Spleen (tissue), 13 donors: ENCODE data around the gene RNMT. TPM values are rescaled to one million over a fixed set of nuclear protein-coding genes. Genes with fewer than 3 reads are reported as not detected.
"Not testable (repeated sequence)": the region's sequence is repeated elsewhere in the genome, so short reads cannot be mapped to it uniquely, and the experiment has no call there.

Experiments used
- DNase-seq: peaks from one replicate; pipeline ENCODE4 v3.0.0-alpha.2; 2020
- H3K27ac ChIP-seq, 8 donors: fragments of 200-600 bp; sonication (generic) in 7 of 8; 1 replicate in 4 of 8; 2 replicates in 4 of 8; pipeline versions ENCODE4 v1.5.0 to v1.8.0; 2016 to 2021; ENCODE audit warnings: inconsistent platforms in 4 of 8, mild to moderate bottlenecking in 4 of 8, moderate library complexity in 1 of 8
- H3K27me3 ChIP-seq, 7 donors: fragments of 200-600 bp; sonication (generic) in 6 of 7; replicated peaks in 1 of 7; 1 replicate in 4 of 7; 2 replicates in 3 of 7; pipeline versions ENCODE4 v1.5.0 to v1.8.0; 2016 to 2021; ENCODE audit warnings: inconsistent platforms in 3 of 7, mild to moderate bottlenecking in 1 of 7
- H3K36me3 ChIP-seq, 6 donors: fragments of 200-600 bp; sonication (generic) in 5 of 6; 1 replicate in 4 of 6; 2 replicates in 2 of 6; pipeline versions ENCODE4 v1.5.0 to v1.8.0; 2016 to 2021; ENCODE audit warnings: inconsistent platforms in 2 of 6
- H3K4me1 ChIP-seq, 6 donors: fragments of 200-600 bp; sonication (generic) in 5 of 6; 1 replicate in 3 of 6; 2 replicates in 3 of 6; pipeline versions ENCODE4 v1.5.0 to v1.8.0; 2016 to 2021; ENCODE audit warnings: inconsistent platforms in 3 of 6
- H3K4me3 ChIP-seq, 8 donors: fragments of 200-600 bp; sonication (generic) in 7 of 8; 1 replicate in 4 of 8; 2 replicates in 4 of 8; pipeline versions ENCODE4 v1.5.0 to v1.8.0; 2016 to 2021; ENCODE audit warnings: inconsistent platforms in 4 of 8, mild to moderate bottlenecking in 4 of 8, moderate library complexity in 2 of 8
- H3K9me3 ChIP-seq, 8 donors: fragments of 200-600 bp; sonication (generic) in 7 of 8; 1 replicate in 4 of 8; 2 replicates in 4 of 8; pipeline versions ENCODE4 v1.5.0 to v1.8.0; 2016 to 2021; ENCODE audit warnings: inconsistent platforms in 4 of 8
- CTCF ChIP-seq, 11 experiments: fragments of 200-600 bp in 7 of 11; fragments of 450-650 bp in 4 of 11; sonication (generic) in 4 of 11; IDR thresholded peaks in 8 of 11; conservative IDR thresholded peaks in 3 of 11; 1 replicate in 7 of 11; 2 replicates in 4 of 11; pipeline versions ENCODE4 v1.4.0 to v1.8.0; 2016 to 2021; ENCODE audit warnings: antibody characterized with exemption in 11 of 11, inconsistent platforms in 4 of 11, mild to moderate bottlenecking in 1 of 11
- POLR2A ChIP-seq, 3 donors: fragments of 450-650 bp; IDR thresholded peaks; one replicate each; pipeline ENCODE4 v1.5.1; 2017; ENCODE audit warnings: antibody characterized with exemption in 3 of 3, mild to moderate bottlenecking in 1 of 3
- POLR2AphosphoS5 ChIP-seq, 3 donors: sonication (generic); formaldehyde crosslinking; IDR thresholded peaks; one replicate each; pipeline ENCODE4 v1.5.1; 2017; ENCODE audit warnings: antibody characterized with exemption in 3 of 3
- WGBS, 5 donors: extraction: QIAGEN DNeasy Blood & Tissue Kit in 3 of 5; methylation state at CpG; one replicate each; pipeline versions ENCODE4 v1.1.5 to v1.1.7; 2013 to 2018; 5-methylcytosine and 5-hydroxymethylcytosine counted together
- intact Hi-C: fragments of 100-400 bp; cut with DNase I; formaldehyde crosslinking; loops from one replicate; pipeline ENCODE4 v1.15.0; 2023; ENCODE audit warnings: low total_unique reads
- long read RNA-seq, 2 donors: transcript quantifications; one replicate each; lab custom pipeline, GENCODE V29; 2026
- polyA plus RNA-seq, 3 donors: library from polyadenylated mRNA; stranded (reverse); fragments of 200-250 nt; gene quantifications; one replicate each; pipeline ENCODE4 v1.2.1, GENCODE V29; 2013
- total RNA-seq, 7 donors: library from RNA; depleted of rRNA in 3 of 7; stranded (reverse); fragments of >200 nt in 3 of 7; fragmentation: NEBNext Ultra II Directional in 4 of 7; extraction: Animal tissue kit (Norgen Biotek cat#: 25700) in 4 of 7; gene quantifications; one replicate each; pipeline versions ENCODE4 v1.1.0 to v1.2.1, GENCODE V29; 2016 to 2021
- donor health status: healthy with polysubstance abuse.
- donor health status: DM: no; HTN: no; CAD: no; lungs with moderate emphysema.
- donor health status: DM: no; HTN: no; CAD: no.
- donor health status: Bipolar disorder and iron deficiency.
- donor health status: healthy.
- donor health status: DM: no; HTN: no; CAD: no.
- donor health status: DM: yes; HTN: yes; CAD: no.

The RNMT gene
- total RNA-seq: 10 to 100 TPM; 17.5 to 33.3 (median 28.0) TPM
- polyA plus RNA-seq: 10 to 100 TPM; 11.4 to 15.0 (median 13.1) TPM
- long read RNA-seq, donor 1, partial matches to known transcripts: 0 of 1 reads
- long read RNA-seq, donor 1, other reads (novel, unspliced or antisense): 0 of 1 reads
- long read RNA-seq, donor 2, full-length matches to known transcripts: 2 of 2 reads
- long read RNA-seq, donor 2, partial matches to known transcripts: 0 of 2 reads
- long read RNA-seq, donor 2, other reads (novel, unspliced or antisense): 0 of 2 reads

- Histone ChIP-seq H3K27me3 (no peaks in the 10 kb centered on the region), H3K4me3 (peak within 1 kb of the TSS; percentile 75 to 99 (median 95)), H3K4me1 (peaks cover 18 to 68% (median 45%) of the 10 kb centered on the region in 6 donors), H3K9me3 (no peaks in the 10 kb centered on the region), H3K36me3 (peaks cover 0 to 14% (median 2%) of the 10 kb centered on the region in 6 donors), H3K27ac (peak within 1 kb of the TSS; percentile 86 to 94 (median 92))
- DNase-seq: peak; percentile 99
- intact Hi-C loops: loop anchor here (5.0 kb wide), 1 partner anchor 509 kb away; the partner anchor contains the start of gene LDLRAD4
- WGBS, 5 donors: 0% methylated on average over 35 to 76 of the region's 76 CpGs
- TF ChIP-seq POLR2A (IDR thresholded peaks at IDR 0.05) (peak in 2 of 3 donors; percentile 20 to 29), POLR2AphosphoS5 (IDR thresholded peaks at IDR 0.05) (peak; percentile 98 to 99 (median 98)), CTCF (IDR thresholded peaks at IDR 0.05 in 8 of 11, conservative IDR thresholded peaks at IDR 0.05 in 3 of 11) (peak in 3 of 11 experiments; percentile 6 to 31 (median 27))
These were observed at the start of gene RNMT, which contains the start of gene FAM210A for GRCh38 chr18:13726232-13726971. TSS of gene RNMT (plus strand) at chr18:13726673. CDS start at chr18:13731518, 4,845 bp downstream. TSS of gene FAM210A (minus strand) at chr18:13726558. CDS start at chr18:13682077, 44,481 bp downstream.

GRCh38 chr18:13677350-13677749 is 49.1 kb upstream of the RNMT start:
- intact Hi-C loops, H3K27ac ChIP-seq, H3K4me3 ChIP-seq, H3K4me1 ChIP-seq, H3K27me3 ChIP-seq, DNase-seq, H3K9me3 ChIP-seq: not testable (repeated sequence)
- peaks cover 0 to 16% (median 0%) of the 10 kb centered on the region in 6 donors for H3K36me3 ChIP-seq
- 96 to 98% (median 97%) methylated on average over 13 of the region's 13 CpGs for WGBS, 5 donors

GRCh38 chr18:13680612-13681011 is 45.9 kb upstream of the RNMT start:
- no peak for DNase-seq

GRCh38 chr18:13681701-13682100 is 44.8 kb upstream of the RNMT start:
- TF ChIP-seq POLR2A (IDR thresholded peaks at IDR 0.05) (no peak), POLR2AphosphoS5 (IDR thresholded peaks at IDR 0.05) (no peak), CTCF (IDR thresholded peaks at IDR 0.05 in 8 of 11, conservative IDR thresholded peaks at IDR 0.05 in 3 of 11) (no peak)
- Histone ChIP-seq H3K36me3 (peaks cover 0 to 16% (median 0%) of the 10 kb centered on the region in 6 donors), H3K4me1 (peaks cover 0 to 3% (median 0%) of the 10 kb centered on the region in 6 donors), H3K27me3 (no peaks in the 10 kb centered on the region), H3K27ac (no peak overlapping the region), H3K4me3 (no peak overlapping the region), H3K9me3 (no peaks in the 10 kb centered on the region)
- intact Hi-C loops: no loop called here
- DNase-seq: no peak
- 93 to 98% (median 95%) methylated on average over 6 of the region's 6 CpGs for WGBS, 5 donors

More at GRCh38 chr18:13680612-13681011, 45.9 kb upstream of the RNMT start:
- Histone ChIP-seq H3K27ac (no peak overlapping the region), H3K36me3 (peaks cover 0 to 16% (median 0%) of the 10 kb centered on the region in 6 donors), H3K9me3 (no peaks in the 10 kb centered on the region), H3K4me1 (peaks cover 0 to 3% (median 0%) of the 10 kb centered on the region in 6 donors), H3K27me3 (no peaks in the 10 kb centered on the region), H3K4me3 (no peak overlapping the region)
- WGBS, 5 donors: 77 to 86% (median 80%) methylated on average over 5 of the region's 5 CpGs
- intact Hi-C loops: no loop called here
- TF ChIP-seq POLR2AphosphoS5 (IDR thresholded peaks at IDR 0.05): no peak
- TF ChIP-seq CTCF (IDR thresholded peaks at IDR 0.05 in 8 of 11, conservative IDR thresholded peaks at IDR 0.05 in 3 of 11): peak in 5 of 11 experiments; percentile 13 to 39 (median 34)
